GM12891 (cell line): Measurements from ENCODE around the gene PKP1.

Experiments used
- POLR2A ChIP-seq: IDR thresholded peaks from 2 replicates; pipeline ENCODE4 v1.6.1; 2011; ENCODE audit warnings: low read depth, low read length, control low read depth
- POLR2AphosphoS5 ChIP-seq: IDR thresholded peaks from 2 replicates; pipeline ENCODE4 v1.6.1; 2011; ENCODE audit warnings: low read depth, low read length, control low read depth
- SPI1 ChIP-seq: IDR thresholded peaks from 2 replicates; pipeline ENCODE4 v1.6.1; 2011; ENCODE audit warnings: low read depth, low read length, control low read depth
- TAF1 ChIP-seq: IDR thresholded peaks from 2 replicates; pipeline ENCODE4 v1.6.1; 2011; ENCODE audit warnings: low read depth, low read length, control low read depth

GRCh38 chr1:201341377-201341776 lies 58.1 kb downstream of the PKP1 start:
- no peak for TF ChIP-seq TAF1
- TF ChIP-seq POLR2A, result no peak
- TF ChIP-seq POLR2AphosphoS5, result no peak
- TF ChIP-seq SPI1, result no peak
